Measurements from ENCODE around the gene SPTAN1.
A peak's percentile ranks its signal among the peaks of the same experiment; 100 is the strongest.

Gene SPTAN1

GRCh38 chr9:128600099-128600498, 47.7 kb downstream of the SPTAN1 start:
- no peak for DNase-seq (ENCODE audit: low spot score)

GRCh38 chr9:128603697-128604096, 51.3 kb downstream of the SPTAN1 start:
- no peak for DNase-seq (ENCODE audit: low spot score)

- peak; percentile 75 for DNase-seq (ENCODE audit: low spot score)
Measured at GRCh38 chr9:128607642-128608350, 55.4 kb downstream of the SPTAN1 start.

- DNase-seq (ENCODE audit: low spot score) = no peak
Measured at GRCh38 chr9:128610897-128611296, 58.5 kb downstream of the SPTAN1 start.

DNA sequence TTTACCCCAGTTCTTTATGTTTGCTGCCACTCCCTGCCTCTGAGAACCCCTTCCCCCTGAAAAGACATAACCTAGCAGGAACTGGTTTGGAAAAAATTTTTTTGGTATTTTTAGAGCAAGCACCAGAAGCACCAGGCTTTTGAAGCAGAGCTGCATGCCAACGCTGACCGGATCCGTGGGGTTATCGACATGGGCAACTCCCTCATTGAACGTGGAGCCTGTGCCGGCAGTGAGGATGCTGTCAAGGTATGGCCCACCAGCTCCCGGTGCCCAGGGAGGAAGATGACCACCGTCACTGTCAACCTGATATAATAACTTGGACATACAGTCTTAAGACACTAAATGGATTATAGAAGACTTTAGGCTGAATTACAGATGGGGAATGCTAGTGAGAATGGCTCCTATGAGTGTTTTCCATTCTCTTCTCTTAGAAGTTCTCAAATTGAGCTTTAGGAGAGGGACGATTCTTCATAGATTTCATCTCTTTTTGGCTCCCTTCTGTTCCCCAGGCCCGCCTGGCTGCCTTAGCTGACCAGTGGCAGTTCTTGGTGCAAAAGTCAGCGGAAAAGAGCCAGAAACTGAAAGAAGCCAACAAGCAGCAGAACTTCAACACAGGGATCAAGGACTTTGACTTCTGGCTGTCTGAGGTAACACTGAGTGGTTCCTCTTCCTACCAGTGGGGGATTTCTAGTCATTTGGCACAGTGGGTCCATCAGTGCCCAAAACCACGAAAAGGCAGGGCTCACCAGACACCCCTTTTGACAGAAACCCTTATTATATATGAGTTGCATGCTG, 59.4 kb downstream of the SPTAN1 start:
- no peak for DNase-seq (ENCODE audit: low spot score)

DNA sequence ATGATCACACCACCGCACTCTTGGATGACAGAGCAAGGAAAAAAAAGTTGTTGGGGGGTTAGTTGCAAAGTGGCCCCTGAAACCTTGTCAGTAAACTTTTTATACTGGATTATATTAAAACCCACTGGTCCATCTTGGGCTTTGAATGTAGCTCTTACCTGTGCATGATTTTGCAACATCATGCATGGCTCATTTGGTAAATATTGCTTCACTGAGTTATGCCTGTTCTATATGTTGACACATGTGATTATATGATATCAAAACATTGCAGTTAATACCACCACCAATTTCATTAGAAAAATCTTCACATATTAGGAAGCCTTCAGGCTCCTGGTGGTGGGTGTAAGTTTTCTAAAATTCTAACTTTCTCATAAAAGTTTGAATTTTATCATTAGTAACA, 62.3 kb downstream of the SPTAN1 start:
- no peak for DNase-seq (ENCODE audit: low spot score)

DNA sequence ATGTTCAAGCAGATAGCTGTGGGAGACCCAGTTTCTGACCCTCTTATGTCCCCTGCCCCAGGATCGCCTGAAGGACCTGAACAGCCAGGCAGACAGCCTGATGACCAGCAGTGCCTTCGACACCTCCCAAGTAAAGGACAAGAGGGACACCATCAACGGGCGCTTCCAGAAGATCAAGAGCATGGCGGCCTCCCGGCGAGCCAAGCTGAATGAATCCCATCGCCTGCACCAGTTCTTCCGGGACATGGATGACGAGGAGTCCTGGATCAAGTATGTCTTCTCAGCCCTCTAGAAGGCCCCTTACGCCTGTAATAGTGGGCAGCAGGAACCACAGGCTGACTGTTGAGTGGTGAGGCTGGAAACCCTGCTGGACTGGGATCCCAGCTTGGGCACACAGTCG, 63.2 kb downstream of the SPTAN1 start:
- no peak for DNase-seq (ENCODE audit: low spot score)

DNA sequence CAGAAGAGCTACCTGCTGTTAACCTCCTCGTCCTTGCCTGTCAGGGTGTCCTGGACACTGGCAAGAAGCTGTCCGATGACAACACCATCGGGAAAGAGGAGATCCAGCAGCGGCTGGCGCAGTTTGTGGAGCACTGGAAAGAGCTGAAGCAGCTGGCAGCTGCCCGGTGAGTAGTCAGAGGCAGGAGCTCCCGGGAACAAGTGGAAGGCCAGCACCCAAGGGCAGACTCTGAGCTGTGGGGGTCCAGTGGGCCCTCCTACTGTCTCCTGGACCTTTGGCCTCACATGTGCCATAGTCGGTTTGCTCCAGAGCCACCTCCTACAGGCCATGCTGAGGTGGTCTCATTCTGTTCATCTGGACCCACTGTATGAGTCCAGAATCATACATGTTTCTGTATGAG, 65.6 kb downstream of the SPTAN1 start:
- DNase-seq (ENCODE audit: low spot score) = no peak

- DNase-seq (ENCODE audit: low spot score) = no peak
Measured at GRCh38 chr9:128619127-128619526, 66.7 kb downstream of the SPTAN1 start.

- DNase-seq (ENCODE audit: low spot score) = no peak
Measured at GRCh38 chr9:128619779-128620178, 67.4 kb downstream of the SPTAN1 start.

DNA sequence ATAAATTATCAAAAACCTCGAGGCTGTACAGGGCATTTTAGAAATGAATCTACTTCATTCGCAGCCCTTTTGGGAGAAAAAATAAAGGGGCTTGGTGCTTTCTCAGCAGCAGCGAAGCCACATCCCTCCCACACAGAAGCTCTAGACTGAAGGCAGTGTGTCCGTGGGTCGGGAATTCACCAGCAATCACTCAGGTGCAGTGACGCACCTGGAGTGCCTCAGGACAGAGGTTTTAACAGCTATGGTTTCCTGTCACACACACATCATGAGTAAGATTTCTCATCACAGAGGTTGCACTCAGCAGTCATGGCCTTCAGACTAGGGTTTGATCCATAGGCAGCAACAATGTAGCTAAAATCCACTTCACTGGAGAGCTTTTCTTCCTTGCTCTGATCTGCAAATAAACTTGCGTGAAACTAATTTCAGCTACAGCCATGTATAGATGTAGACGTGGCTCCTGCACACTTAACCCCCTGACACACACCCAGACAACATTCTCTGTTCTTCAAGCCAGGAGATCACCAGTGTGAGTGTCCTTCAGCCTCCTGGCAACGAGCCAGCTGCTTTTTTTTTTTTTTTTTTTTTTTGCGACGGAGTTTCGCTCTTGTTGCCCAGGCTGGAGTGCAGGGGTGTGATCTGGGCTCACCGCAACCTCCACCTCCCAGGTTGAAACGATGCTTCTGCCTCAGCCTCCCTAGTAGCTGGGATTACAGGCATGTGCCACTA, 69.5 kb downstream of the SPTAN1 start:
- no peak for DNase-seq (ENCODE audit: low spot score)

- no peak for DNase-seq (ENCODE audit: low spot score)
Measured at GRCh38 chr9:128624566-128624965, 72.2 kb downstream of the SPTAN1 start.

DNA sequence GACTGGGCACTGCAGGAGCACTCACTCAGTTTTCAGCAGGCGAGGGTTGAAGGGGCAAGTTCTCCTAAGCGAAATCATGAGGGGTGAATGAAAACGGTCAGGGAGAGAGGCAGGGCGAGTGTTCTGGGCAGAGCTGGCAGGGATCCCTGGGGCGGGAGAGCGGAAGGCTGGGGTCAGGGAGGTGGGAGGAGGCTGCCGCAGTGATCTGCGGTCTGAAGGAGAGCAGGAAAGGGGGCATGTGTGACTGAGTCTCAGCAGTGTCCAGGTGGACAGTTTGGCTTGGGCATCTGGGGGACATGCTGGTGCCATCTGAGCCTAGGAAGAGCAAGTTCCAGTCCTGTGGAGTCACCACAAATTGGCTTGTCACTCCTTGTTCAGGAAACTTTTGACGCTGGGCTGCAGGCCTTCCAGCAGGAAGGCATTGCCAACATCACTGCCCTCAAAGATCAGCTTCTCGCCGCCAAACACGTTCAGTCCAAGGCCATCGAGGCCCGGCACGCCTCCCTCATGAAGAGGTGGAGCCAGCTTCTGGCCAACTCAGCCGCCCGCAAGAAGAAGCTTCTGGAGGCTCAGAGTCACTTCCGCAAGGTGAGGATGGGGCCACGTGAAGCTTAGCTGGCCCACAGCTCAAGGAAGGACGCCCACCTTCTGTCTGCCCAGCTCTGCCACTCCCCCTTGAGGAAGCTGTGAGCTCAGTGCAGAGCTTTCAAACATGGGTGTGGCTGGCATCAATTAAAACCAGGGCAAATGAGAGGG, 73.2 kb downstream of the SPTAN1 start:
- DNase-seq (ENCODE audit: low spot score) = no peak

- DNase-seq (ENCODE audit: low spot score) = no peak
Measured at GRCh38 chr9:128626181-128626580, 73.8 kb downstream of the SPTAN1 start.

- no peak for DNase-seq (ENCODE audit: low spot score)
Measured at GRCh38 chr9:128627127-128627715, 74.8 kb downstream of the SPTAN1 start.

- DNase-seq (ENCODE audit: low spot score) = no peak
Measured at GRCh38 chr9:128627906-128628305, 75.5 kb downstream of the SPTAN1 start.

DNA sequence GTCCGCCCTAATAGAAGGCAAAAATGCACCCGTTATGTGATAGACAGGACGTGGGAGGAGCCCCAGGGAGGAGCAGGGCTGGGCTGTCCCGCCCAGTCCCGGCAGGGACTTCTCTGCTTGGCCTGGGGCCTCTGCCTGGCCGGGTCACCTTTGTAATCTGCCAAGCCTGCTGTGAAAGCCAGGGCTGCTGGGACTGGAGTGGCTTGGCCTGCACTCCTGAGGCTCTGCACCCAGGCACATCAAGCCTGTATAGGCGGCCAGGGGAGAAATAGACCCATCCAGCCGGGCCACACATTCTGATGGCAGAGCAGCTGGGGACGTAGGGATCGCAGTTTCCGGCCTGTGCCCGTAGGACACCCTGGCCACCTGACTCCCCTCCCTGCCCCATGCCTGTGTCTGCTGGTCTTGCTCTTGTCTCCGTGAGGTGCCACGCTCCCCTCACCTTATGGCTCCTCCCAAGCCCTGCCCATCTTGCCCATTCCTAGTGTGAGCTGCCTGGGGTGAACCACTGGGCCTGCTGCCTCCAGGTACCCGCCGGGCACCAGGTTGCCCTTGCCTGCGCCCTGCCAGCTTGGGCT, 76.2 kb downstream of the SPTAN1 start:
- no peak for DNase-seq (ENCODE audit: low spot score)

- DNase-seq (ENCODE audit: low spot score) = no peak
Measured at GRCh38 chr9:128629136-128629535, 76.7 kb downstream of the SPTAN1 start.

DNA sequence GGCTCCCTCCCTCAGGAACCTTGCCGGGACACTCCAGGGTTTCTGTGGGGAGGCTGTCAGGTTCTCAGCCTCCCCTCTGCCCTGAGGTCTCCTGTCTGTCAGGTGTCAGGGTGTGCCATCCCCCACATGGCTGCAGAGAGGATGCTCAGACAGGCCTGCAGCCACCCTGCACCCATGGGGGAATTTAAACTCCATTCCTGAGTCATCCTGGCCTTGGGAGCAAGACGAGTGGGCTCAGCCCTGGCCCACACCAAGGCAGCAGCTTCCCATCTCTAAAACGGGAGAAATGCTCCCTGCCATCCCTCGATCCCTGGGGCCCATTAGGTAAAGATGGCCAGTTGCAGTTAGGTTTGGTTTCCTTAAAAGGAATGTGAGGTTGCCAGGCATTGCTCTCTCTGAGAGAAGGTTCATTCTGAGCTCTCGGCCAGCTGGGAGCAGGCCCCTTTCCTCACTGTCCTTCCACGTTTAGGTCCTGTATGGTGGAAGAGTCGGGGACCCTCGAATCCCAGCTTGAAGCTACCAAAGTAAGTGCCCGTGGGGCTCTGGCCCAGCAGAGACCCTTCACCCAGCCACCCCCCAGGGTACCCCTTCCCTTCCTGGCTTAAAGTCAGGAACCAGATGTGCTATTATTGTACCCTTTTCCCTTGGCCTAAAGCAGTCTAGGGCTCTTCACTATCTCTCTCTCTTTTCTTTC, 77.6 kb downstream of the SPTAN1 start:
- DNase-seq (ENCODE audit: low spot score) = no peak

GRCh38 chr9:128631636-128632035, 79.2 kb downstream of the SPTAN1 start:
- DNase-seq (ENCODE audit: low spot score) = no peak

- DNase-seq (ENCODE audit: low spot score) = no peak
Measured at GRCh38 chr9:128632066-128632465, 79.7 kb downstream of the SPTAN1 start.

Data from left forelimb (tissue), 1 donor.